ENCODE results near the gene TWIST2.

The TWIST2 gene

DNA sequence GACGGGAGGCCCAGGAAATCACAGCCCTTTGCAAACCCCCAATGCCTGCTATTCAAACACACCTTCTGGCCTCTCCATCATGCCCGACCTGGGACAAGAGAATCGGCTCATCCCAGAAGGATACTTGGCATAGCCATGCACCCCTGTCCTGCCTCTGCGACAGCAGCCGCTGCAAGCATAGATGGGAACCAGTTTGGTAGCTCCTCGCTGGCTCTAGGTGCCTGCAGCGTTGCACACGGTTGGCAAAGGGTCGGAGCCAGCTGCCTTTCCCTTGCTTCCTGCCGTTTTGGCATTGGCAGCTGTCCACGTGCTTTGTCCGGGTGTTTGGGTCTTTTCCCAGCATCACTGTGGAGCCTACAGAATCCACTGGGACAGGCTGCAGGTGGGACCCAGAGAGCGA lies 76.9 kb downstream of the TWIST2 start:
- DNase-seq = peak; percentile 17

DNA sequence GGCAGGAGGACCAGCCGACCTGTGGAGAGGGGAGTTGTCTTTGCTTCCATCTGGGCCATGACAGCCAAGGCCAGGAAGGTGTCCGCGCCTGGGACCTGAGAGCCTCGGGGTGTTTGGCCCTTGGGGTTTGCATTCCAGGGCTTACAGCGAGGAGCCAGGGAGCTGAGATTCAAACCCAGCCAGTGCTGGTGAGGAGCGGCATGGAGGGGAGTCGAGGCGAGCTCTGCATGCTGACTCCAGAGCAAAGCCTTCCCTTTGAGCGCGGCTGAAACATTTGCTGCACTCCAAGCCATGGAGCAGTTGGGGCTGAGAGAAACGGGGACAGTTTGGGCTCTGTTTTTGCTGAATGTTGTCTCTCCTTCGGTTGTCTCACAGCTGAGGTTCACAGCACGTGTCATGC lies 77.4 kb downstream of the TWIST2 start:
- no peak for DNase-seq

DNA sequence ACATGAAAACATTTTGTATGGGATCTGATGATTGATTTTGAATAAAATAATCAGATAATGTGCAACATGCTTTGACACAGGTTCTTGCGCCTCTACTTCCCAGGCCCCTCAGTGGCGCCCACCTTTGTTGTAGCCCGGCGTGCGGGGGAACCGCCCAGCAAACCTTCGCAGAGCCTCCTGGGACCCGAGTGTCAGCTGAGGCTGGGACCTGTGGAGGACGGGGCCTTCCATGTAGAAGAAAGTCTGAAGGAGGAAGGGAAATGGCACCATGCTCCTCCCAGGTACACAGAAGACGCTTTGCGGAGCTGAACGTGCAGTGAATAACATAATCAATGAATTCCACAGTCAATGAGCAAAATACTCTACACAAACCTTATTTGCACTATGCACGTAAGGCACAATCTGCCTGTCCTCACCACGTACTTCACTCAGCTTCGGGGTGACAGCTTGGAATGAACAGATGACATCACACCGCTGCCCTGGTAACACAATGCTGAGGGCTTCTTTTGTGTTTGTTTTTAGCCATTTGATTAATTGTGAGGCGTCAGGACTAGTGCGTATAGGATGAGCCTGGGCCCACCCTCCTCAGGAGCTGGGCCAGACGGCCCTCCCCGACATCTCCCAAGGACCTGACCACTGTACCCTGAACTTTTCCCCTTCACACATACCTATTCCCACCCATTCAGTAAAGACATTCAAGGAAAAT lies 78.1 kb downstream of the TWIST2 start:
- DNase-seq = no peak

DNA sequence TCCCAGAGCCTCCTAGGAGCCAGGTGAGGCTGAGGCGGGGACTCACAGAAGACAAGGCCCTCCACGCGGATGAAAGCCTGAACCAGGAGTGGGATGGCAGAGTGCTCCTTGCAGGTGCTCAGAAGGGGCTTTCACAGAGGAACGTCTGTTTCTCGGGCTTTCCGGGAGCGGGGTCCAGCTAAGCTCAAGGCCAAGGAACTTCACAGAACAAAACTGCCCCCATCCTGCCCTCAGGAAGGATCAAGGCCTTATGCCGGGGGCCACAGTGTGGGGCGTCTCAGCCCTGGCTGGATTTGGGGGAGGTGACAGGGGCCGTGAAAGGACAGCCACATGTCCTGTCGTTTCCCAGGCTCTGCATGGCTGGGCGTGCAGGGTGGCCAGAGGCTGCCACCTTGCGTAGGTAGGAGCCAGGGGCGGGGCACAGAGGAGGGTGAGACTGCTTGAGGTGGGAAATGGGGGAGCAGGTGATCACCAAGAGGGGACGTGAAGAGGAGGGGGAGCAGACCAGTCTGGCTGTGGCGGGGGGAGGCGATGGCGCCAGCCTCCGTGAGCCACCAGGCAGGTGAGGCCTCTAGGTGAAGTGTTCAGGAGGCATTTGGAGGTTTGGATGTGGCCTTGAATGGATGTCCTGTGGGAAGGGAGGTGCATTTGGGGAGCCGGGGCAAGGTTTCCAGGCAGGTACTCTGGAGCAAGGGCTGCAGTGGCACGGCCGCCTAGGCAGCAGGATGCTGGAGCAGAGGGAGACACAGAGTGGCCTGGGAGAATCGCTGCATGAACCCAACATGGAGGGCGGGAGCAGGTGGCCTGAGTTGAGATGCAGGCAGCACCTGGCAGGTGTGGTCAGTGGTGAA lies 79.1 kb downstream of the TWIST2 start:
- DNase-seq = no peak

DNA sequence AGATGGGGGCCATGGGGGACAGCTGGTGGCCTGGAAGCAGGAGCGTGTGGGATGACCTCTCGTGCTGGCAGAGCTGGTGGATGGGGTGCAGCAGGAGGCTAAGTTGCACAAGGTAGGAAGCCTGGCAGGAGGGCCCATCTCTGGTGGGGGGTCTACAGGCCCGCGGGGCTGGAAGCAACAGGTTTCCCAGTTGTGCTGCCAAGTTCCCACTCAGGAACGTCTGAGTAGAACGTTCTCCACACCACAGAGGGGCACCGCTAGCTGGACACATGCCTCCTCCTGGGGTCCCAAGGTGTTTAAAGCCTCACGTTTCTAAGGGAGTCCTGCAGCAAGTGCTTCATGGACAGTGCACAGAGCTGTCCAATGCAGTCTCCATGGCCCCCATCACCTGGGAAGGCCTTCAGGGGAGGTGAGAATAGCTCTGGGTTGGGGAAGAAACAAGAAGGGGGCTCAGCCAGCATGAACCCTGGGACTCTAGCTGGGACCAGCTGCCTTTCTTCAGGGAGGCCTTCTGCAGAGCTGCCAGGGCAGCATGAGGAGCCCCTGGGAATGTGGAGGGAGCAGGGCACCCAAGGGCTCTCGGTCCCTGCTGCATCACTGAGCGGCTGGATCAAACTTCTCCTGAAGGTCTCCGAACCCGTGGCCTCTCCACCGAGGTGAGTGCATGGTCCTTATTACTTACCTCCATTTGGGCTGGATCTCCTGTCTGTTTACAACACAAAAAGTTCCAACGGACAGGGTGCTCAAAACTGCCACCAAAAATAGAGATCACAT lies 80.0 kb downstream of the TWIST2 start:
- DNase-seq = no peak

DNA sequence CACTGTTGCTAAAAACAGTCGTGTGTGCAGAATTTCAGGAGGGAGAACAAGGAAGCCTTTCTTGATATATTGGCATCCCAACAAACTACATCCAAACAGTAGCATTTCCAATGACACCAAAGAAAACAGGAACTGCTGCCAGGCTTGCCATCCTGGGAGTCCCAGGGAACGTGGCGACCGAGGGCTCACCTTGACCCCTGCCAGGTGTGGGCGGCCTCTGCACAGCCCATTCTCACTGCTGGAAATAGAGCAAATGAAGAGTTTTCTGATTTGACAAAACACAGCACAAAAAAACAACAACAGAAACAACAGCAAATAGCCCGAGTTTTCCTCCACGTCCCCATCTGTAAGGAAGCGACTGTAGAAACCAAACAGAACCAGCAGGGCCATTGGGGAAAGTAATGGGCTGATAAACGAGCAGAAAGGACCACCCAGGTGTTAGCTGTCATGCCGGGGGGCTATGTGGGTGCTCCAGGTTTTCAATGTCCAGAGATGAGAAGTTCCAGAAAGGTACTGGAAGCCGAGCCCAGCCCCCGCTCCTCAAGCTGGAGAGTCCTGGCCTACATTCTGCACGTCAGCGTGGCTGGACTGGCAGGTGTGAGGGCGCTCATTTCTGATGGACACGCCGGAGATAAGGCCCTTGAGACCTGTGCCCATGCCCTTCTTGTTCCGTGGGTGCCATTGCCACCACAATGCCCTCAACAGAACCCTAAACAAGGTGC lies 80.8 kb downstream of the TWIST2 start:
- DNase-seq = no peak

DNA sequence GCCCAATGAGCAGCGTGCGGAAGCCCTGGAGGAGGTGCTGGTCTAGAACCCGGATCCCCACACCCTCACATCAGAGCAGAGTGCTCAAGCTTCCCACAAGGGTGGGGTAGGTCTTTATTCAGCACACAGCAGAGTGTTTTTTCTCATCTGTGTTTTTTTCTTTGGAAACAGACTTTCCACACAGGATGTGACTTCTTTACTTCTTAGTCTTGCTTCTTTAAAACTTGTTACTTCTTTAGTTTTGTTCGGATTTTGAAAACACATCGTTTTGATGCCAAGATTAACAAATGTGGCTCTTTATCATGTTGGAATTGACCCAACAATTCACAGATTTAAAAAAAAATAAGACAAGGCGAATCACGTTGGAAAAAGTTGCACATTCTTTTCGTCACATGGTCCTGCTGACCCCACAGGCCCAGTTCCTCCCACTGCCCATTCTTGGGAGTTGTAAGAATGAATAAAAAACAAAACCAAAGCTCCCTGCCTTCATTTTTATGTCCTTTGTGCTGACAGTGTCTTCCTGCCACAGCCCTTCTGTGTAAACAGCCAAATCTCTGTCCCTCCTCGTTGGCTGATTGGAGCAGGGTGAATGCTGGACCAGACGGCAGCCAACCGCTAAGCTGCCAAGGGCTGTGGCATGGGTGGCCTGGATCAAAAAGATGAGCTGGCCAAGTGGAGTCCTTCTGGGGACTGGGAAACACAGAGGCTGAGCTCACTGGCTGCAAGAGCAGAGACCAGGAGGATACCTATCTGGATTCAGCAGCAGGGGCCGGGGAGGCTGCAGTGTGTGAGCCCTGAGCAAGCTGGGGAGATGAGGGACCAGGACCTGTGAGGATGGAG lies 81.6 kb downstream of the TWIST2 start:
- DNase-seq = no peak

DNA sequence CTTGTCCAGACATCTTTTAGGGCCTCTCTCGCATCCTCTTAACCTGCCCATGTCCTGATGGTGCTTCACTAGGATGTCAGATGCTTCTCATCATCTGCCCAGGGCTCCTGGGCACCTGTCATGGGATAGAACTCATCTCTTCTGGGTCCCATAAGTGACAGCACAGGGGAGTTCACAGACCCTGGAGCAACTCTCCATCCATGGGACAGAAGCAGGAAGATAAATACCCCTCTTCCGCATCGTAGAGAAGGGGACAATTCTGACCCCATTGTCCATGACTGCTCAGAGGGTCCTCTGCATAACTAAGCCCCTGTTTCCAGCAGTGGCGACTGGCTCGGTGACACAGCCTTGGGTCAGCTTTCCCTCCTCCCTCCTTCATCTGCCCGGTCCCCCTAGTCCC lies 82.3 kb downstream of the TWIST2 start:
- DNase-seq = no peak

DNA sequence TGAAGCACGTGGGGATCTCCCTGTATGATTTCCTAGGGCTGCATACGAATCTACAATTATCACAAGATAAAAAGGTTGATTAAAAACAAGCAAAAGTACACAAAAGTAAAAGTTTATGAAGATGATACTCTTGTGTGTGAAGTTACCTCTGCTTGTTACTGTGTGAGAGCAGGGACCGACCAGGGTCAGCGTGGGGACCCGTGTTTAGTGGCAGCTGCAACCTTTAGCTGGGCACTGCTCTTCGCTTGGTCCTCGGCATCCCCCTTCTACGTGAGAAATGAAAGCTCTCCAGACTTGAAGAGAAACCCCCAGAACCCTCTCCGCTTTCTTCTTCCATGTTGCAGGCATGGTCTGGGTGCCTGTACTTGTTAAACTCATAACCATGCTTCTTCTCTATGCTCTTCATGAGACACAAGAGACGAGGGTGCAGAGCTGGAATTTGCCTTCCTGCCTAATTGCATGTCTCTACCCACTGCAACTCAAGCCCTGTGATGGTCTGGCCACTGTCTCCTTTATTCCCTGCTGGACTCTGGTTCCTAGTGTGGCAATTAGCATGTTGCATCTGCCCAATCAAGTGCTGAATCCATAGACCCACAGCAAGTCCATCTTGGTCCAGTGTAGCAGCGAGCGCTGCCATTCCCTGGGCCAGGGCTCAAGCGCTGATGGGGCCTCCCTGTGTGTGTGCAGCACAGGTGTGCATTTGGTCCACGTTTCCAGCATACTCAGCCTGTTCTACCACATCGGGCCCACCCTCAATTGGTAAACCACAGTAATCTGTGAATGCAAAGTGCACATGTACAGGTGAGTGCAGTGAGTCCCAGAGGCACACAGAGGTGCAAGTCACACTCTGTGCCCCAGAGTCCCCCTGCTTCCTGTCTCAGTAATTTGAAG lies 88.5 kb downstream of the TWIST2 start:
- DNase-seq = no peak

DNA sequence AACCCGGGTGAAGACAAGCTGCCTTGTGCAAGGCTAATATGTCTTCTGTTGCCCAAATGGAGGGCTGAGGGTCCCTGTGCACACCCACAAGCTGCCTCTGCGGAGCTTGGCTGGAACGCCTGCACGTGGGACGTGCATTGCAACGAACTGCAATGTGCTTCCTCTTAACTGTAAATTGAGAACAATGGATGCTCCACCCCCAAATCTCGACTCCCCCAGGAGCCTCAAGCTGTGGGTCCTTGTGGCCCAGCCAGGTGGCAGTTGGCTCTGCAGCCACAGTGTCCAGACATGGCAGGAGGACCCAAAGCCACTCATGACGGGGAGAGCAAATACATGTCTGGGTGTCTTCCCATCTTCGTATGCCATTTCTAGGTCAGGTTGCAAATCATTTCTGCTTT lies 90.1 kb downstream of the TWIST2 start:
- no peak for DNase-seq

DNA sequence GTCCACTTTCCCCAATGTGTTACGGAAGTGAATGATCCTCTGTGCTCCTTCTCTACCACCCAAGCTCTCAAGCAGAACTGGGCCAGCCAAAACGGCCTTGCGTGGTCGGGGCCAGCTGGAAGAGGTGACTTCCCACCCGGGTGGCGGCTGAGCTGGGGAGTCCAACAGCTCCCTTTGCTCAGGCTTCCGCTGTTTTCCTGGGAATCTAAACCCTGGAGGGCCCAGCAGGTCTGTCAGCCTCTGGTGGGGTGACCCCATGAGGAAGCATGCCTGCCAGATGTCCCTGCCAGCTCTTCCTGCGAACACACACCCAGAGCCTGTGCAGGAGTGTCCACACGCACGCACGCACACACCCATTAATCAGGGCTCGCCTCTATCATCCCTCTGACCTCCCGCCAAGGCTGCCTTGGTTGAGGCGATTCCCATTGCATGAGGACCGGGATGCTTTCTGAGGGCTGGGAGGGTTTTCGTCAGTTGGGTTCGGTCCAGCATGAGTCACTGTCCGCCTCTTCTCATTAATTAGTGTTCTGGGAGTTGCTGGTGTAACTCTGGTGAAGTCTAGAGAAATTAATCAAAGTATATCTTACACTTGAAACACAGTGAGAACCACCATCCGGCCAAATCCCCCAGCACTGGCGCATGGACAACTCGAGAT lies 90.6 kb downstream of the TWIST2 start:
- no peak for DNase-seq

DNA sequence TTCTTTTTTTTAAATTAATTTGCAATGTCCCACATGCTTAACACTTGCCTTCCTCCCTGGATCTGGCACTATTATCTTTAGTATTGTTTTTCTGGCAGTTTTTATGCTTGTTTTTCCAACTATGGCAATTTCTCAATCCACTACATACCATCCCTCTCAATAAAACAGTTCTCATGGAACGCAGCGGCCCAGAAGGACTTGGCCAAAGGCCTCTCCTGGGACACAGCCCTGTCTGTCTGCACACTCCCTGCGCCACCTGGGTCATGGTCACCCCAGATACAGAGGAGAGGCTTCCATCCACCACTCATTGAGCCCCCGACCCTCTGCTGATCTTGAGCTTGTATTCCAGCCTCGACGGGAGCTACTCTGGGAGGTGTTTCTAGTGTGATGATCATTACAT lies 91.2 kb downstream of the TWIST2 start:
- no peak for DNase-seq

DNA sequence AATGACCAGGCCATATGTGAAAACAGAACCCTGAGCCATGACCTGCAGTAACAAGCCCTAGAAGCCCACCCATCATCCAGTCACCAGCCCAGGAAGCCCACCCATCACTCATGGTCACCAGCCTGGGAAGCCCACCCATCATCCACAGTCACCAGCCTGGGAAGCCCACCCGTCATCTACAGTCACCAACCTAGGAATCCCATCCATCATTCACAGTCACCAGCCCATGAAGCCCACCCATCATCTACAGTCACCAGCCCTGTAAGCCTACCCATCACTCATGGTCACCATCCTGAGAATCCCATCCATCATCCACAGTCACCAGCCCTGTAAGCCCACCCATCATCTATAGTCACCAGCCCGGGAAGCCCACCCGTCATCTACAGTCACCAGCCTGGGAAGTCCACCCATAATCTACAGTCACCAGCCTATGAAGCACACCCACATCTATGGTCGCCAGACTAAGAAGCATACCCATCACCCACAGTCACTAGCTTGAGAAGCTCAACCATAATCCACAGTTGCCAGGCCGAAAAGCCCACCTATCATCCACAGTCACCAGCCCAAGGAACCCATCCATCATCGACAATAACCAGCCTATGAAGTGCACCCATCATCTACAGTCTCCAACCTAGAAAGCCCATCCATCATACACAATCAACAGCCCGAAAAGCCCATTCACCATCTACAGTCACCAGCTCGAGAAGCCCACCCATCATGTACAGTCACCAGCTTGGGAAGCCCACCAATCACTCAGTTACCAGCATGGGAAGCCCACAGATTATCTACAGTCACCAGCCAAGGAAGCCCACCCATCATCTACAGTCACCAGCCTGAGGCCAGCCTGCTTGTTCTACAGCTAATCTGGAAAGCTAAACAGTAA lies 91.9 kb downstream of the TWIST2 start:
- DNase-seq = no peak

DNA sequence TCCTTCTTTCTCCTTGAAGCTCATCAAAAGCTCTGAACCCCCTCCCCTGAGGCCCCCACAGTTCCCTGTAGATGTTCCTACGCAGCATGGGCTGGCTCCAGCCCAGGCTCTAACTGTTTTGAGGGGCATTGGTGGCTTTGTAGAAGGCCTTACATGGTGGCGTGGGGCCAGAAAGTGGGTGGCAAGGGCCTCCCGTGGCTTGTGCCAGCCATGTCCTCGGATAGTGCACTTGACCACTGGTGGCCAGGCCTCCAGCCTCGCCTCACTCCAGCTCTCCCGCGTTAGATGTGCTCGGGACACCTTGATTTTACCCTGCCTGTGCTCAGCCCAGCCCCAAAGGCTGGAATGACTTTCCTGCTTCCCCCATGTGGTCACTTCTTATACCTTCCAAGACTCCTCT lies 92.9 kb downstream of the TWIST2 start:
- DNase-seq = no peak

DNA sequence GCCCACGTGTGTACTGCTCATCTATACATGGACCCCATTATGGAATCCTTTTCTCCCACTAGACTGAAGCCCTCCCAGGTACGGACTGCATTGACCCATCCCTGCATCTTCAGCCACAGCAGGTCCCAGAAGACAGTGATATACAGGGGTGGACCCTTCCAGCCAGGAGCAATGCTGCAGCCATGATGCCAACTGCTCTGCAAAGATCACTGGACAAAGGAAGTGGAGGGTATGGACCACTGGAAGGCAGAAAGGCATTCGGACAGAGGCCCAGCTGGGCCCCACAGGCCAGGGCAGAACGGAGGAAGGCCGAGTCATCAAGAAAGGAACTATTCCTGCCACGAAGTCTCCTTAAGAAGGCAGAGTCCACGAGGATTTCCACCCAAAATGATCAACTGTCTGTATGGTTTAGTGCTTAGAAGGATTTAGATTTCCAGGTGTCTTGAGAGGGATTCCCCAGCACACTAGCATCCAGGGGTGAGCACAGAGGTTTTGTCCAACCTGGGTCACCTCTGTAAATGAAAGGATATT lies 93.4 kb downstream of the TWIST2 start:
- no peak for DNase-seq

DNA sequence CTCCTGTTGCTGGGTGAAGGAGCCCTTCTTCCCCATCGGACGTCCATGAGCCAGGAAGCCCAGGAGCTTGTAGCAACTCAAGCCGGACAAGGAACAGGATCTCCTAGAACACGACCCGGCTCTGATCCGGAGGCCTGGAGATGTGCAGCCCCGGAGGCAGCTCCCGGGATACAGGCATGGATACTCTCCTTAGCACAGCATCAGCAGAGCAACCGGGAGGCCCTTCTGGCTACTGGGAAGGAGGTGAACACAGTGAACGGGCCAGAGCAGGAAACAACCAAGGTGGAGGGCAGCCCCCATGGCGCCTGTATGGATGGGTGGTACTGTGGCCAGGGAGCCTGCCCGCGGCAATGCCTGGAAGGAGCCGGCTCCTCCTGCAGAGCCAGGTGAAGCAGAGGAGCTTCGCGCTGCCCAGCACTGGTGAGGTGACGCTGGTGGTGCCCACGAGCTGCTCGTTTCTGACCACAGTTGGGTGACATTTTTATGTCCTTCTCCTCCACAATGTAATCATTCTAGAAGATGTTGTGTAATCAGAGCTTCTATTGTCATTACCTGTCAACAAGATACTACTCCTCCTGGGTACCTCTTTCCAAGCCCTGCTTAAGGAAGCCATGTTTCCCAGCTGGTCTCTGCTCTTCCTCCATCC lies 94.3 kb downstream of the TWIST2 start:
- DNase-seq = no peak

DNA sequence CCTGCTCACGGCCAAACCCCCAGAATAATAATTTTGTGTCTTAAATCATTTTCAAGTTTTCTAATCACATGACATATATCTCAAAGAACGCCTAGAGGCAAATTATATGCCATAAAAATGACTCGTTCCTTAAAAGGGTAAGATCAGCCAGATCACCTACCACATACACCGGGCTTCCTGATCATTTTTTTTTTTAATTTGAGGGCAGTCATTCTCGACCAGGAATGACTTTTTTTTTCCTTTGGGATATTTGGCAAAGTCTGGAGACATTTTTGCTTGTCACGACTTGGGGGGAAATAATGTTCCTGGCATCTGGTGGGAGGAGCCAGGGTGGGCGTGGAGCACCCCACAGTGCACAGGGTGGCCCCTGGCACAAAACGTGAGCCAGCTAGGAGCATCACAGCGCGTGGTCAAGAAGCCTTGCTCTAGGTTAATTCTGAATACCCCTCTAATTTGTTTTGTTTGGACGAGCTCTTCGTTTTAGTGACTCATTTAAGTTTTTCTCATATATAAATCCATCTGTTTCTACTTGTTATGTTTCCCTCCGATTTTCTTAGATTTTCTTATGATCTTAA lies 94.9 kb downstream of the TWIST2 start:
- DNase-seq = no peak

All from NCI-H1105 treated with DMSO at 0.1 percent for 48 hours (cell line).